Heart right ventricle (tissue), 16 donors: ENCODE results near the gene HPN. TPM values are rescaled to one million over a fixed set of nuclear protein-coding genes. Genes with fewer than 3 reads are reported as not detected.

Experiments used
- ATAC-seq, 8 donors: fragments of 200-7000 bp; cut with Tn5 transposase; one replicate each; pipeline ENCODE4 v1.9.1; 2020; ENCODE audit warnings: mild to moderate bottlenecking in 8 of 8, moderate library complexity in 8 of 8, moderate number of reproducible peaks in 1 of 8
- DNase-seq, 2 donors: peaks; one replicate each; pipeline ENCODE4 v3.0.0-alpha.2; 2020
- H3K27ac ChIP-seq, 10 donors: fragments of 200-600 bp; sonication (generic) in 2 of 10; one replicate each; pipeline versions ENCODE4 v1.5.0 to v1.8.0; 2020 to 2022; ENCODE audit warnings: mild to moderate bottlenecking in 3 of 10
- H3K27me3 ChIP-seq, 7 donors: fragments of 200-600 bp; one replicate each; pipeline ENCODE4 v1.8.0; 2021 to 2022; ENCODE audit warnings: mild to moderate bottlenecking in 2 of 7
- H3K36me3 ChIP-seq, 9 donors: fragments of 200-600 bp; sonication (generic) in 1 of 9; one replicate each; pipeline versions ENCODE4 v1.5.0 to v1.8.0; 2020 to 2022; ENCODE audit warnings: mild to moderate bottlenecking in 2 of 9
- H3K4me1 ChIP-seq, 9 donors: fragments of 200-600 bp; sonication (generic) in 1 of 9; one replicate each; pipeline versions ENCODE4 v1.5.0 to v1.8.0; 2020 to 2022; ENCODE audit warnings: mild to moderate bottlenecking in 4 of 9
- H3K4me3 ChIP-seq, 10 donors: fragments of 200-600 bp; sonication (generic) in 2 of 10; one replicate each; pipeline versions ENCODE4 v1.5.0 to v1.8.0; 2020 to 2022; ENCODE audit warnings: mild to moderate bottlenecking in 7 of 10, moderate library complexity in 2 of 10
- H3K9me3 ChIP-seq, 11 donors: fragments of 200-600 bp in 10 of 11; sonication (generic) in 2 of 11; one replicate each; pipeline versions ENCODE4 v1.5.0 to v1.8.0; 2013 to 2022; ENCODE audit warnings: mild to moderate bottlenecking in 2 of 11, control low read depth in 1 of 11, moderate library complexity in 1 of 11
- CTCF ChIP-seq, 9 donors: fragments of 200-600 bp; sonication (generic) in 2 of 9; IDR thresholded peaks; one replicate each; pipeline versions ENCODE4 v1.5.0 to v1.8.0; 2021 to 2022; ENCODE audit warnings: antibody characterized with exemption in 9 of 9, mild to moderate bottlenecking in 5 of 9, moderate library complexity in 1 of 9
- WGBS, 2 donors: extraction: QIAGEN DNeasy Blood & Tissue Kit; methylation state at CpG; one replicate each; pipeline ENCODE4 v1.1.7; 2013; ENCODE audit warnings: inconsistent platforms in 1 of 2; 5-methylcytosine and 5-hydroxymethylcytosine counted together
- intact Hi-C, 10 donors: fragments of 100-400 bp; cut with DNase I; formaldehyde crosslinking; loops; one replicate each; pipeline versions ENCODE4 v1.11.1 to v1.14.2; 2022
- polyA plus RNA-seq, 2 donors: library from polyadenylated mRNA; stranded (reverse); fragments of 200-250 nt; gene quantifications; one replicate each; pipeline ENCODE4 v1.2.3, GENCODE V29; 2013
- total RNA-seq, 10 donors: library from RNA; stranded (reverse); fragmentation: NEBNext Ultra II Directional in 3 of 10; extraction: Animal tissue kit (Norgen Biotek cat#: 25700) in 3 of 10; gene quantifications; one replicate each; pipeline versions ENCODE4 v1.2.1 to v1.2.4, GENCODE V29; 2021 to 2023
- donor health status: Arrhythmogenic right ventricular cardiomyopathy.
- donor health status: ischemic (EF 13 %, LVEDD 7.1; RV severe dilation, severe dysfunction).
- donor health status: healthy with polysubstance abuse.
- donor health status: DM: no; HTN: yes; CAD: no.
- donor health status: DM: no; HTN: no; CAD: no.
- donor health status: ischemic (EF 25% LVEDD 6.9; RV normal size, moderate dysfunction).
- donor health status: ischemic (EF 25% LVEDD 5.7; RV mildly dilated, moderate dysfunction).
- donor health status: healthy.
- donor health status: DM: yes; HTN: yes; CAD: no.
- donor health status: Ischemic cardiomyopathy.
- donor health status: ischemic (EF 35%, LVEDD 5.7; RV mildly dilated, moderate dysfunction).
- donor health status: nonischemic (EF 11% LVEDD 7.7; RV severe dilation, severe dysfunction).
- donor health status: DM: yes; HTN: yes; CAD: no.
- donor health status: PGD.
- donor health status: ischemic (EF 29% LVEDD 5.4; RV normal size, mild dysfunction).
- donor health status: nonischemic (EF 23%, LVEDD 6.1; RV moderate dilation, normal function).

Gene HPN
- total and polyA plus RNA-seq, 12 donors = 1.4 to 13.1 (median 4.0) TPM

GRCh38 chr19:34999498-35000337 is 41.8 kb upstream of the HPN start, which contains the start of gene GRAMD1A:
GRAMD1A (plus strand) TSS chr19:35000323; CDS start chr19:35000479, 156 bp downstream.
- H3K27ac ChIP-seq = peak within 1 kb of the TSS; percentile 86 to 100 (median 98)
- H3K9me3 ChIP-seq = no peaks in the 10 kb centered on the region
- intact Hi-C loops = no loop called here
- no peak for TF ChIP-seq CTCF (IDR thresholded peaks at IDR 0.05)
- peak; percentile 91 to 96 (median 94) for ATAC-seq
- no peaks in the 10 kb centered on the region for H3K27me3 ChIP-seq
- WGBS, 2 donors = 1 to 2% methylated on average over 37 to 45 of the region's 45 CpGs
- peaks cover 0 to 19% (median 0%) of the 10 kb centered on the region in 9 donors for H3K36me3 ChIP-seq
- peaks cover 6 to 92% (median 80%) of the 10 kb centered on the region in 9 donors for H3K4me1 ChIP-seq
- peak within 1 kb of the TSS; percentile 72 to 99 (median 94) for H3K4me3 ChIP-seq
- peak; percentile 90 to 92 for DNase-seq

- Histone ChIP-seq H3K4me3 (peak overlapping the region; percentile 72 to 99 (median 94)), H3K4me1 (peaks cover 6 to 90% (median 78%) of the 10 kb centered on the region in 9 donors), H3K36me3 (peaks cover 0 to 22% (median 0%) of the 10 kb centered on the region in 9 donors), H3K9me3 (no peaks in the 10 kb centered on the region), H3K27ac (peak overlapping the region; percentile 86 to 100 (median 98)), H3K27me3 (no peaks in the 10 kb centered on the region)
- peak in 1 of 8 donors; percentile 11 for ATAC-seq
- WGBS, 2 donors = 0 to 1% methylated on average over 10 to 37 of the region's 37 CpGs
- no peak for TF ChIP-seq CTCF (IDR thresholded peaks at IDR 0.05)
- intact Hi-C loops = no loop called here
- no peak for DNase-seq
These were observed 41.2 kb upstream of the HPN start for GRCh38 chr19:35000338-35000646.

GRCh38 chr19:35000647-35001501 is 40.6 kb upstream of the HPN start:
- H3K36me3 ChIP-seq = peaks cover 0 to 27% (median 3%) of the 10 kb centered on the region in 9 donors

More at GRCh38 chr19:35000647-35001501, 40.6 kb upstream of the HPN start:
- intact Hi-C loops = no loop called here
- Histone ChIP-seq H3K9me3 (no peaks in the 10 kb centered on the region), H3K4me1 (peaks cover 6 to 90% (median 78%) of the 10 kb centered on the region in 9 donors), H3K4me3 (peak overlapping the region; percentile 72 to 99 (median 94)), H3K27me3 (no peaks in the 10 kb centered on the region), H3K27ac (peak overlapping the region; percentile 86 to 100 (median 98))
- peak in 3 of 8 donors; percentile 7 to 24 (median 9) for ATAC-seq
- 2 to 7% methylated on average over 33 to 46 of the region's 46 CpGs for WGBS, 2 donors
- TF ChIP-seq CTCF (IDR thresholded peaks at IDR 0.05) = no peak
- DNase-seq = peak in 1 of 2 donors; percentile 34
